GM18868 (cell line): ENCODE measurements around the gene NSUN3.
"Not testable (repeated sequence)": the region's sequence is repeated elsewhere in the genome, so short reads cannot be mapped to it uniquely, and the experiment has no call there.

ENCODE experiments used
- ATAC-seq: cut with Tn5 transposase; IDR thresholded peaks from one replicate; pipeline ENCODE4 v1.9.1; 2021; ENCODE audit warnings: mild to moderate bottlenecking, moderate library complexity; ENCODE audit not compliant: unreplicated experiment

The NSUN3 gene

GRCh38 chr3:94062513-94063404, at the start of gene NSUN3, which contains the start of gene DHFR2:
Gene NSUN3, plus strand, starts transcription at chr3:94063061. Its CDS starts 66 bp downstream, at chr3:94063127.
Gene DHFR2, minus strand, starts transcription at chr3:94062916. Its CDS starts 1,405 bp downstream, at chr3:94061511.
- ATAC-seq: peak; percentile 92

GRCh38 chr3:94015025-94015424, 47.8 kb upstream of the NSUN3 start:
- ATAC-seq: no peak

GRCh38 chr3:94019659-94020058, 43.2 kb upstream of the NSUN3 start:
- no peak for ATAC-seq

- ATAC-seq: no peak
Measured at GRCh38 chr3:94020293-94020692, 42.6 kb upstream of the NSUN3 start.

- ATAC-seq: no peak
Measured at GRCh38 chr3:94024385-94024784, 38.5 kb upstream of the NSUN3 start.

- ATAC-seq: no peak
Measured at GRCh38 chr3:94026623-94027022, 36.2 kb upstream of the NSUN3 start.

- no peak for ATAC-seq
Measured at GRCh38 chr3:94028093-94028837, 34.6 kb upstream of the NSUN3 start, which contains the start of gene STX19. Gene STX19, minus strand, starts transcription at chr3:94028597. Its CDS starts 13,328 bp downstream, at chr3:94015269.

- peak; percentile 90 for ATAC-seq
Measured at GRCh38 chr3:94036909-94037507, 25.9 kb upstream of the NSUN3 start.

GRCh38 chr3:94043285-94043684, 19.6 kb upstream of the NSUN3 start:
- no peak for ATAC-seq

GRCh38 chr3:94044100-94044936, 18.5 kb upstream of the NSUN3 start:
- ATAC-seq: not testable (repeated sequence)

- ATAC-seq: no peak
Measured at GRCh38 chr3:94046533-94046932, 16.3 kb upstream of the NSUN3 start.

GRCh38 chr3:94049267-94049666, 13.6 kb upstream of the NSUN3 start:
- ATAC-seq: no peak

GRCh38 chr3:94050546-94050945, 12.3 kb upstream of the NSUN3 start:
- no peak for ATAC-seq

GRCh38 chr3:94061297-94061696, 1.6 kb upstream of the NSUN3 start:
- ATAC-seq: no peak

GRCh38 chr3:94063496-94064119, 747 bp downstream of the NSUN3 start:
- ATAC-seq: no peak

GRCh38 chr3:94064243-94064860, 1.5 kb downstream of the NSUN3 start:
- no peak for ATAC-seq

- ATAC-seq: no peak
Measured at GRCh38 chr3:94065122-94065521, 2.3 kb downstream of the NSUN3 start.

GRCh38 chr3:94065819-94066480, 3.1 kb downstream of the NSUN3 start:
- no peak for ATAC-seq
